ENCODE data around the gene RGS9BP.

DNA sequence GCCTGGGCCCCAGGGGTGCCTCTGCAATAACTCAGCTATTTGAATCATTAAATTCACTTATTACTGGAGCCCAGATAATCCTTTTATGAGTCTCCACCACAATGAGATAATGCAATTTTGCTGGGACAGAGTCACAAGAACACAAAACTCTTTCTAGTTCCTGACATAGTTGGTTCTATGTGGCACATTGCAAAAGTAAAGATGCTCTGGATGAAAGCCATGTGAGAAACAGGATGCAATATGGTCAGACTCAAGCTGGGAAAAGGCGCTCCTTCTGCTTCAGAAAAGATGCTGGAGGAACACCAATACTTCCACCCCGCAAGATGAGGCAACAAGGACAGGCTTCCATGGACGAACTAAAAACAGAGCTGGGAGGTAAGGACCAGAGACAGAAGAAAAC lies 6.3 kb upstream of the RGS9BP start:
- TF ChIP-seq, protein P1, sequence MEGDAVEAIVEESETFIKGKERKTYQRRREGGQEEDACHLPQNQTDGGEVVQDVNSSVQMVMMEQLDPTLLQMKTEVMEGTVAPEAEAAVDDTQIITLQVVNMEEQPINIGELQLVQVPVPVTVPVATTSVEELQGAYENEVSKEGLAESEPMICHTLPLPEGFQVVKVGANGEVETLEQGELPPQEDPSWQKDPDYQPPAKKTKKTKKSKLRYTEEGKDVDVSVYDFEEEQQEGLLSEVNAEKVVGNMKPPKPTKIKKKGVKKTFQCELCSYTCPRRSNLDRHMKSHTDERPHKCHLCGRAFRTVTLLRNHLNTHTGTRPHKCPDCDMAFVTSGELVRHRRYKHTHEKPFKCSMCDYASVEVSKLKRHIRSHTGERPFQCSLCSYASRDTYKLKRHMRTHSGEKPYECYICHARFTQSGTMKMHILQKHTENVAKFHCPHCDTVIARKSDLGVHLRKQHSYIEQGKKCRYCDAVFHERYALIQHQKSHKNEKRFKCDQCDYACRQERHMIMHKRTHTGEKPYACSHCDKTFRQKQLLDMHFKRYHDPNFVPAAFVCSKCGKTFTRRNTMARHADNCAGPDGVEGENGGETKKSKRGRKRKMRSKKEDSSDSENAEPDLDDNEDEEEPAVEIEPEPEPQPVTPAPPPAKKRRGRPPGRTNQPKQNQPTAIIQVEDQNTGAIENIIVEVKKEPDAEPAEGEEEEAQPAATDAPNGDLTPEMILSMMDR (IDR thresholded peaks at IDR 0.05 in 4 of 5, conservative IDR thresholded peaks at IDR 0.05 in 1 of 5), result no peak
- no peak for TF ChIP-seq POLR2A (IDR thresholded peaks at IDR 0.05)

Data from gastrocnemius medialis (tissue), 4 donors.